ENCODE data around the gene KSR1.

GRCh38 chr17:27540318-27541101 is 84.3 kb downstream of the KSR1 start:
- TF ChIP-seq CTCF (IDR thresholded peaks at IDR 0.05) (no peak), POLR2A (IDR thresholded peaks at IDR 0.05) (no peak)
